Measurements from ENCODE around the gene CACNA1B. TPM values are rescaled to one million over a fixed set of nuclear protein-coding genes. Genes with fewer than 3 reads are reported as not detected.

CACNA1B gene
- total RNA-seq, 1 donor: under 0.01 TPM

- H3K4me2 ChIP-seq (ENCODE audit: insufficient read depth, low read length): no peak overlapping the region
- no peak for TF ChIP-seq CTCF (IDR thresholded peaks at IDR 0.05; ENCODE audit: extremely low read depth, low read depth, low read length)
- H3K4me3 ChIP-seq (ENCODE audit: insufficient read depth, low read length): no peak overlapping the region
- peak; percentile 30 for DNase-seq (ENCODE audit: insufficient read length, low spot score, missing footprints)
- no peak overlapping the region for H3K27ac ChIP-seq (ENCODE audit: low read depth, low read length)
- no peaks in the 10 kb centered on the region for H3K79me2 ChIP-seq (ENCODE audit: insufficient read depth, low read length)
- no peaks in the 10 kb centered on the region for H3K36me3 ChIP-seq (ENCODE audit: insufficient read depth, low read length)
- no peaks in the 10 kb centered on the region for H3K27me3 ChIP-seq (ENCODE audit: insufficient read depth, low read length)
- no peak overlapping the region for H2AFZ ChIP-seq (ENCODE audit: low read length)
- H4K20me1 ChIP-seq (ENCODE audit: insufficient read depth, low read length): no peaks in the 10 kb centered on the region
- H3K4me1 ChIP-seq (ENCODE audit: insufficient read depth, low read length): no peaks in the 10 kb centered on the region
- no peaks in the 10 kb centered on the region for H3K9me3 ChIP-seq (ENCODE audit: low read depth, low read length)
These were observed 78.5 kb downstream of the CACNA1B start for GRCh38 chr9:137956039-137956438.

GRCh38 chr9:137956688-137957385, 79.3 kb downstream of the CACNA1B start:
- H3K36me3 ChIP-seq (ENCODE audit: insufficient read depth, low read length): no peaks in the 10 kb centered on the region
- H3K4me2 ChIP-seq (ENCODE audit: insufficient read depth, low read length): no peak overlapping the region
- no peaks in the 10 kb centered on the region for H3K27me3 ChIP-seq (ENCODE audit: insufficient read depth, low read length)
- no peak overlapping the region for H2AFZ ChIP-seq (ENCODE audit: low read length)
- no peaks in the 10 kb centered on the region for H3K9me3 ChIP-seq (ENCODE audit: low read depth, low read length)
- H4K20me1 ChIP-seq (ENCODE audit: insufficient read depth, low read length): no peaks in the 10 kb centered on the region
- peak; percentile 31 for DNase-seq (ENCODE audit: insufficient read length, low spot score, missing footprints)
- no peak overlapping the region for H3K4me3 ChIP-seq (ENCODE audit: insufficient read depth, low read length)
- no peak overlapping the region for H3K27ac ChIP-seq (ENCODE audit: low read depth, low read length)
- H3K4me1 ChIP-seq (ENCODE audit: insufficient read depth, low read length): no peaks in the 10 kb centered on the region
- no peaks in the 10 kb centered on the region for H3K79me2 ChIP-seq (ENCODE audit: insufficient read depth, low read length)
- no peak for TF ChIP-seq CTCF (IDR thresholded peaks at IDR 0.05; ENCODE audit: extremely low read depth, low read depth, low read length)

- no peaks in the 10 kb centered on the region for H3K9me3 ChIP-seq (ENCODE audit: low read depth, low read length)
- H3K27me3 ChIP-seq (ENCODE audit: insufficient read depth, low read length): no peaks in the 10 kb centered on the region
- H3K4me1 ChIP-seq (ENCODE audit: insufficient read depth, low read length): no peaks in the 10 kb centered on the region
- no peak for TF ChIP-seq CTCF (IDR thresholded peaks at IDR 0.05; ENCODE audit: extremely low read depth, low read depth, low read length)
- H3K4me3 ChIP-seq (ENCODE audit: insufficient read depth, low read length): no peak overlapping the region
- H3K27ac ChIP-seq (ENCODE audit: low read depth, low read length): no peak overlapping the region
- H3K79me2 ChIP-seq (ENCODE audit: insufficient read depth, low read length): no peaks in the 10 kb centered on the region
- H2AFZ ChIP-seq (ENCODE audit: low read length): no peak overlapping the region
- H3K36me3 ChIP-seq (ENCODE audit: insufficient read depth, low read length): no peaks in the 10 kb centered on the region
- DNase-seq (ENCODE audit: insufficient read length, low spot score, missing footprints): peak; percentile 73
- no peak overlapping the region for H3K4me2 ChIP-seq (ENCODE audit: insufficient read depth, low read length)
- H4K20me1 ChIP-seq (ENCODE audit: insufficient read depth, low read length): no peaks in the 10 kb centered on the region
These were observed 82.2 kb downstream of the CACNA1B start for GRCh38 chr9:137959641-137960411.

GRCh38 chr9:137960496-137960895, 82.9 kb downstream of the CACNA1B start:
- no peak for TF ChIP-seq CTCF (IDR thresholded peaks at IDR 0.05; ENCODE audit: extremely low read depth, low read depth, low read length)
- Histone ChIP-seq H3K4me2 (ENCODE audit: insufficient read depth, low read length) (no peak overlapping the region), H3K79me2 (ENCODE audit: insufficient read depth, low read length) (no peaks in the 10 kb centered on the region), H3K9me3 (ENCODE audit: low read depth, low read length) (no peaks in the 10 kb centered on the region), H3K36me3 (ENCODE audit: insufficient read depth, low read length) (no peaks in the 10 kb centered on the region), H3K4me1 (ENCODE audit: insufficient read depth, low read length) (no peaks in the 10 kb centered on the region), H4K20me1 (ENCODE audit: insufficient read depth, low read length) (no peaks in the 10 kb centered on the region), H3K27me3 (ENCODE audit: insufficient read depth, low read length) (no peaks in the 10 kb centered on the region), H3K4me3 (ENCODE audit: insufficient read depth, low read length) (no peak overlapping the region), H2AFZ (ENCODE audit: low read length) (no peak overlapping the region), H3K27ac (ENCODE audit: low read depth, low read length) (no peak overlapping the region)
- peak; percentile 26 for DNase-seq (ENCODE audit: insufficient read length, low spot score, missing footprints)
